VCaP (cell line): ENCODE data around the gene ZNF680.

Source experiments
- H3K27ac ChIP-seq: fragments of 450-650 bp; 2 replicates; pipeline ENCODE4 v1.5.1; 2017
- CTCF ChIP-seq: fragments of 450-650 bp; conservative IDR thresholded peaks from 2 replicates; pipeline ENCODE4 v1.5.1; 2017; ENCODE audit warnings: mild to moderate bottlenecking, moderate library complexity

The ZNF680 gene

GRCh38 chr7:64544010-64544409 lies 18.9 kb downstream of the ZNF680 start:
- TF ChIP-seq CTCF: no peak

GRCh38 chr7:64541438-64542359 lies 21.2 kb downstream of the ZNF680 start:
- no peak for TF ChIP-seq CTCF
- 0 out of 2 replicates have a peak overlapping the region, but pooled peaks have one; percentile 10 for H3K27ac ChIP-seq

More at GRCh38 chr7:64544010-64544409, 18.9 kb downstream of the ZNF680 start:
- no peak overlapping the region for H3K27ac ChIP-seq

- no peak for TF ChIP-seq CTCF
- H3K27ac ChIP-seq: peak overlapping the region; percentile 66
Observed at GRCh38 chr7:64533756-64534155, 29.1 kb downstream of the ZNF680 start.

GRCh38 chr7:64528770-64529169 lies 34.1 kb downstream of the ZNF680 start:
- no peak for TF ChIP-seq CTCF
- H3K27ac ChIP-seq: no peak overlapping the region

GRCh38 chr7:64521409-64521984 lies 41.4 kb downstream of the ZNF680 start:
- TF ChIP-seq CTCF: no peak
- no peak overlapping the region for H3K27ac ChIP-seq

- TF ChIP-seq CTCF: no peak
- H3K27ac ChIP-seq: peak overlapping the region; percentile 73
Observed at GRCh38 chr7:64516451-64516850, 46.4 kb downstream of the ZNF680 start.

GRCh38 chr7:64515781-64516180 lies 47.1 kb downstream of the ZNF680 start:
- peak overlapping the region; percentile 73 for H3K27ac ChIP-seq
- no peak for TF ChIP-seq CTCF
